ENCODE measurements around the gene QARS1.

The QARS1 gene

DNA sequence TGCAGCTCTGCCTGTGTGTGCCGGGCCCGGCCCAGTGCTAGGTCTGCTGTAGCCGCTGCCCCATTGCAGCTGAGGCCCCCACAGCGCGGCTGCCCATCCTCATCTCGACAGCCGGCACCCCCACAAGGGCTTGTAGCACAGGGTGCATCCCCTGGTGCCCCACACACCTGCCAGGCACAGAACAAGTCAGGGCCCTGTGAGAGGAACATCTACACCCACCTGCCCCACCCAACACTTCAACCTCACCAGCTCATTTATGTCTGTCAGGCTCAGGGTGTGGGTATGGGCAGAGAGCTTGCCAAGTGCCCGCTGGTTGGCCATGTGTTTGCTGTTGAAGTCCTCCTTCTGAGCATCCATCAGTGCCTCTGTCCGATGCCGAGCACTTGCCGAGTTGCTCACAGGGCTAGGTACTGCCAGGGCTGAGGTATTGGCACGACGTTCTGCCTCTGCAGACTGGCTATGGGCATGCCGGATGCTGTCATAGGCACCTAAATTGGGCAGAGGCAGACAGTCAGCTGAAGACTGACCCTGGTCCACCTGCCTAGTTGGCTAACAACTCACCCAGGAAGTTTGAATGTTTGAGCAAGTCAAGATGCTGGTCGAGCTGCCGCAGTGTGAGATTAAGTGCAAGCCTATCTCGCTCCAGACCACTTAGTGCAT, 18.5 kb upstream of the QARS1 start:
- no peak overlapping the region for H2AFZ ChIP-seq (ENCODE audit: low read depth, low read length, severe bottlenecking)
- H4K20me1 ChIP-seq (ENCODE audit: low read depth, low read length), result no peaks in the 10 kb centered on the region
- H3F3A ChIP-seq (ENCODE audit: insufficient read depth), result peaks cover 15% of the 10 kb centered on the region
- no peaks in the 10 kb centered on the region for H3K27me3 ChIP-seq (ENCODE audit: low read length)
- no peak overlapping the region for H3K9ac ChIP-seq (ENCODE audit: low read length)
- no peak for TF ChIP-seq EZH2phosphoT487 (conservative IDR thresholded peaks at IDR 0.05; ENCODE audit: low read length)
- TF ChIP-seq, protein P1, sequence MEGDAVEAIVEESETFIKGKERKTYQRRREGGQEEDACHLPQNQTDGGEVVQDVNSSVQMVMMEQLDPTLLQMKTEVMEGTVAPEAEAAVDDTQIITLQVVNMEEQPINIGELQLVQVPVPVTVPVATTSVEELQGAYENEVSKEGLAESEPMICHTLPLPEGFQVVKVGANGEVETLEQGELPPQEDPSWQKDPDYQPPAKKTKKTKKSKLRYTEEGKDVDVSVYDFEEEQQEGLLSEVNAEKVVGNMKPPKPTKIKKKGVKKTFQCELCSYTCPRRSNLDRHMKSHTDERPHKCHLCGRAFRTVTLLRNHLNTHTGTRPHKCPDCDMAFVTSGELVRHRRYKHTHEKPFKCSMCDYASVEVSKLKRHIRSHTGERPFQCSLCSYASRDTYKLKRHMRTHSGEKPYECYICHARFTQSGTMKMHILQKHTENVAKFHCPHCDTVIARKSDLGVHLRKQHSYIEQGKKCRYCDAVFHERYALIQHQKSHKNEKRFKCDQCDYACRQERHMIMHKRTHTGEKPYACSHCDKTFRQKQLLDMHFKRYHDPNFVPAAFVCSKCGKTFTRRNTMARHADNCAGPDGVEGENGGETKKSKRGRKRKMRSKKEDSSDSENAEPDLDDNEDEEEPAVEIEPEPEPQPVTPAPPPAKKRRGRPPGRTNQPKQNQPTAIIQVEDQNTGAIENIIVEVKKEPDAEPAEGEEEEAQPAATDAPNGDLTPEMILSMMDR (IDR thresholded peaks at IDR 0.05; ENCODE audit: insufficient read depth, low read length, poor library complexity, severe bottlenecking), result no peak
- no peaks in the 10 kb centered on the region for H3K9me3 ChIP-seq (ENCODE audit: insufficient read depth, low read length)
- no peaks in the 10 kb centered on the region for H3K9me2 ChIP-seq (replicated peaks; ENCODE audit: insufficient read depth, low read length)
- H3K4me2 ChIP-seq (ENCODE audit: low read depth, low read length, poor library complexity, severe bottlenecking), result no peak overlapping the region
- no peak overlapping the region for H3K27ac ChIP-seq (ENCODE audit: low read depth, low read length)
- H3K79me2 ChIP-seq (ENCODE audit: insufficient read depth, low read length), result peaks cover 9% of the 10 kb centered on the region; the same call in 1 of the 2 replicates
- 0 out of 2 replicates have a peak, but pooled peaks cover 3% of the 10 kb centered on the region for H3K36me3 ChIP-seq (ENCODE audit: low read length)
- no peak overlapping the region for H3K4me3 ChIP-seq (ENCODE audit: insufficient read depth, low read length, poor library complexity, severe bottlenecking)

DNA sequence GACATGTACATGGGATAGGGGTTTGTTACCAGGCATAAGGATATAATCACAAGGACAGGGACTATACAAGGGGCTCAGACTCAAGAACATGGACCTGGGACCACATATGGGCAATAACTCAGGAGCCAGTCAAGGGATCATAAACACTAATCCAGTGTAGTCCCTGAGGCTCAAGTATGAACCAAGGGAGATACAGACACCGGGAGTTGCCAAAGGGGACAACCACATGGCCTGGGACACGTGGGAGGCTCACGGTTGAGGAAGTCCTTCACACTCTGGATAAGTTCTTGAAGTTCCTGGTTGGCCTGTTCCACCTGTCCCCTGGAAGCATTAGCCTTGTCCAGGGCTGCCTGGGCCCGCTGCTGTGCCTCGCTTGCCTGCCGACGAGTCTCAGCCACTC, 17.9 kb upstream of the QARS1 start:
- Histone ChIP-seq H3K79me2 (ENCODE audit: insufficient read depth, low read length) (peaks cover 9% of the 10 kb centered on the region; the same call in 1 of the 2 replicates), H3K27ac (ENCODE audit: low read depth, low read length) (no peak overlapping the region), H3K9ac (ENCODE audit: low read length) (no peak overlapping the region), H3K9me3 (ENCODE audit: insufficient read depth, low read length) (no peaks in the 10 kb centered on the region), H3K9me2 (replicated peaks; ENCODE audit: insufficient read depth, low read length) (no peaks in the 10 kb centered on the region), H4K20me1 (ENCODE audit: low read depth, low read length) (no peaks in the 10 kb centered on the region), H3K27me3 (ENCODE audit: low read length) (no peaks in the 10 kb centered on the region), H3K36me3 (ENCODE audit: low read length) (0 out of 2 replicates have a peak, but pooled peaks cover 3% of the 10 kb centered on the region), H2AFZ (ENCODE audit: low read depth, low read length, severe bottlenecking) (no peak overlapping the region), H3K4me3 (ENCODE audit: insufficient read depth, low read length, poor library complexity, severe bottlenecking) (no peak overlapping the region), H3K4me2 (ENCODE audit: low read depth, low read length, poor library complexity, severe bottlenecking) (no peak overlapping the region), H3F3A (ENCODE audit: insufficient read depth) (peaks cover 15% of the 10 kb centered on the region)
- no peak for TF ChIP-seq EZH2phosphoT487 (conservative IDR thresholded peaks at IDR 0.05; ENCODE audit: low read length)
- TF ChIP-seq, protein P1 (IDR thresholded peaks at IDR 0.05; ENCODE audit: insufficient read depth, low read length, poor library complexity, severe bottlenecking), result no peak

DNA sequence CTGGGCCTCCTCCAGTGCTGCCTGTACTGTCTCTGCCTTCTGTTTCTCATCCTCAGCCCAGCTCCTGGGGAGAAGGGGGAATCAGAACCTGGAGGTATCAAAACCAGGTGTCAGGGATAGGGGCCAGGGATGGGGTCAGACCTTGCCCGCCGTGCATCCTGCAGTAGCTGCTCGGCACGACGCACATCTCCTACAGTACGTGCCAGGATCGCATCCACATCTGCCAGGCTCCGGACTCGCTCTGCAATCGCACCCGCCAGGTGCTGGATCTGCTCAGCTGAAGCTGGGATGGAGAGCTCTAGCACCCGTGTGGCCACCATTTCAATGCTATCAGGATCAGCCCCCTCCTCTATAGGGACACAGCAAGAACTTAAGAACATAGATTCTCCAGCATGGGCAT, 17.5 kb upstream of the QARS1 start:
- Histone ChIP-seq H3F3A (ENCODE audit: insufficient read depth) (peaks cover 15% of the 10 kb centered on the region), H3K9me2 (replicated peaks; ENCODE audit: insufficient read depth, low read length) (no peaks in the 10 kb centered on the region), H3K79me2 (ENCODE audit: insufficient read depth, low read length) (peaks cover 9% of the 10 kb centered on the region; the same call in 1 of the 2 replicates), H3K9me3 (ENCODE audit: insufficient read depth, low read length) (no peaks in the 10 kb centered on the region), H3K27me3 (ENCODE audit: low read length) (no peaks in the 10 kb centered on the region), H3K4me2 (ENCODE audit: low read depth, low read length, poor library complexity, severe bottlenecking) (no peak overlapping the region), H2AFZ (ENCODE audit: low read depth, low read length, severe bottlenecking) (no peak overlapping the region), H3K27ac (ENCODE audit: low read depth, low read length) (no peak overlapping the region), H3K9ac (ENCODE audit: low read length) (no peak overlapping the region), H3K36me3 (ENCODE audit: low read length) (0 out of 2 replicates have a peak, but pooled peaks cover 3% of the 10 kb centered on the region), H3K4me3 (ENCODE audit: insufficient read depth, low read length, poor library complexity, severe bottlenecking) (no peak overlapping the region), H4K20me1 (ENCODE audit: low read depth, low read length) (no peaks in the 10 kb centered on the region)
- no peak for TF ChIP-seq EZH2phosphoT487 (conservative IDR thresholded peaks at IDR 0.05; ENCODE audit: low read length)
- TF ChIP-seq, protein P1 (IDR thresholded peaks at IDR 0.05; ENCODE audit: insufficient read depth, low read length, poor library complexity, severe bottlenecking), result no peak

Measured in SU-DHL-6 (cell line).